Ectodermal cell (in vitro differentiated cells): ENCODE results near the gene MGLL.
"Not testable (repeated sequence)": the region's sequence is repeated elsewhere in the genome, so short reads cannot be mapped to it uniquely, and the experiment has no call there.

Source experiments
- H3K27ac ChIP-seq: 2 replicates; pipeline ENCODE4 v1.7.0; 2013; ENCODE audit warnings: mild to moderate bottlenecking, low read depth, low read length; ENCODE audit not compliant: insufficient read depth, poor library complexity, severe bottlenecking
- H3K27me3 ChIP-seq: 2 replicates; pipeline ENCODE4 v1.7.0; 2013; ENCODE audit warnings: mild to moderate bottlenecking, low read length; ENCODE audit not compliant: insufficient read depth, control insufficient read depth, poor library complexity, severe bottlenecking
- H3K36me3 ChIP-seq: one replicate; pipeline ENCODE4 v1.7.0; 2013; ENCODE audit warnings: low read length; ENCODE audit not compliant: control insufficient read depth, insufficient read depth
- H3K4me1 ChIP-seq: one replicate; pipeline ENCODE4 v1.7.0; 2013; ENCODE audit warnings: low read length; ENCODE audit not compliant: control insufficient read depth, insufficient read depth
- H3K4me3 ChIP-seq: 2 replicates; pipeline ENCODE4 v1.7.0; 2013; ENCODE audit warnings: low read depth, low read length, control low read depth; ENCODE audit not compliant: insufficient read depth
- H3K9me3 ChIP-seq: 2 replicates; pipeline ENCODE4 v1.7.0; 2013; ENCODE audit warnings: mild to moderate bottlenecking, low read length, moderate library complexity; ENCODE audit not compliant: control insufficient read depth
- WGBS, 2 experiments: methylation state at CpG; one replicate each; pipeline ENCODE4 v1.1.7; 2013; ENCODE audit warnings: missing lambda C conversion rate in 2 of 2; 5-methylcytosine and 5-hydroxymethylcytosine counted together

Gene MGLL

GRCh38 chr3:127661600-127661999 is 160.7 kb downstream of the MGLL start:
- no peaks in the 10 kb centered on the region for H3K36me3 ChIP-seq
- H3K27ac ChIP-seq, result no peak overlapping the region
- H3K9me3 ChIP-seq, result no peaks in the 10 kb centered on the region
- H3K27me3 ChIP-seq, result no peaks in the 10 kb centered on the region
- H3K4me3 ChIP-seq, result no peak overlapping the region
- 91 to 94% methylated on average over 5 of the region's 5 CpGs for WGBS, 2 experiments
- H3K4me1 ChIP-seq, result no peaks in the 10 kb centered on the region

DNA sequence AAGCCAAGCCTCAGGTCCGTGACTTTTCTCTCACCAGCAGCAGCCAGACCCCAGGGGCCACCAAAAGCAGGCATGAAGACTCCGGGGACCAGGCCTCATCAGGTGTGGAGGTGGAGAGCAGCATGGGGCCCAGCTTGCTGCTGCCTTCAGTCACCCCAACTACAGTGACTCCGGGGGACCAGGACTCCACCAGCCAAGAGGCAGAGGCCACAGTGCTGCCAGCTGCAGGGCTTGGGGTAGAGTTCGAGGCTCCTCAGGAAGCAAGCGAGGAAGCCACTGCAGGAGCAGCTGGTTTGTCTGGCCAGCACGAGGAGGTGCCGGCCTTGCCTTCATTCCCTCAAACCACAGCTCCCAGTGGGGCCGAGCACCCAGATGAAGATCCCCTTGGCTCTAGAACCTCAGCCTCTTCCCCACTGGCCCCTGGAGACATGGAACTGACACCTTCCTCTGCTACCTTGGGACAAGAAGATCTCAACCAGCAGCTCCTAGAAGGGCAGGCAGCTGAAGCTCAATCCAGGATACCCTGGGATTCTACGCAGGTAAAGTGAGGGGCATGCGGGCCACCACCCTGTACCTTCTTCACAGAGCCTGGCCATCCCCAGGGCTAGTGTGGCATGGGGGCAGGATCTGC is 161.6 kb downstream of the MGLL start:
- no peak overlapping the region for H3K27ac ChIP-seq
- H3K36me3 ChIP-seq, result no peaks in the 10 kb centered on the region
- no peaks in the 10 kb centered on the region for H3K4me1 ChIP-seq
- no peak overlapping the region for H3K4me3 ChIP-seq
- WGBS, 2 experiments, result 95% methylated on average over 10 of the region's 10 CpGs
- no peaks in the 10 kb centered on the region for H3K9me3 ChIP-seq
- no peaks in the 10 kb centered on the region for H3K27me3 ChIP-seq

DNA sequence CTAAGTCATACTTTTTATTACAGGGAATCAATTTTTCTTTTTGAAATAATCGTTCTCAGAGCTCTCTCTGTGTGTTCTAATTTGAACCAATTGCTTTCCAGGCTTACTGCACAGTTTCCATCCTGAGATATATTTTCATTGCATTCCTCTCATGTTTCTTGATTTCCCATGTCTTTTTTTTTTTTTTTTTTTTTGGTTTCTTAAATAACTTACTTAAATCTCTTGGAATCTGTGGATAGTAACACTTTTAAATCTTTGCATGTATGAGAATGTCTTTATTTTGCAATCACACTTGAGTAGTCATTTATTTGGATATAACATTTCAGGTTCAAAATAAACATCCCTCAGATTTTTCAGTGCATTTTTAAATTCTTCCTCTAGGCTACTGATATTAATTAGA is 164.1 kb downstream of the MGLL start:
- H3K36me3 ChIP-seq, result no peaks in the 10 kb centered on the region

GRCh38 chr3:127656906-127657305 is 165.4 kb downstream of the MGLL start:
- 94 to 95% methylated on average over 8 of the region's 8 CpGs for WGBS, 2 experiments

More for the DNA sequence above, 164.1 kb downstream of the MGLL start:
- Histone ChIP-seq H3K27me3 (no peaks in the 10 kb centered on the region), H3K27ac (no peak overlapping the region), H3K4me1 (no peaks in the 10 kb centered on the region), H3K4me3 (no peak overlapping the region), H3K9me3 (no peaks in the 10 kb centered on the region)
- 90 to 91% methylated on average over 1 of the region's 1 CpG for WGBS, 2 experiments

GRCh38 chr3:127655641-127656040 is 166.7 kb downstream of the MGLL start:
- Histone ChIP-seq H3K9me3 (no peaks in the 10 kb centered on the region), H3K36me3 (no peaks in the 10 kb centered on the region), H3K4me1 (no peaks in the 10 kb centered on the region), H3K27me3 (no peaks in the 10 kb centered on the region), H3K27ac (no peak overlapping the region), H3K4me3 (no peak overlapping the region)
- WGBS, 2 experiments, result 88 to 89% methylated on average over 3 of the region's 3 CpGs

More at GRCh38 chr3:127656906-127657305, 165.4 kb downstream of the MGLL start:
- H3K4me3 ChIP-seq, result no peak overlapping the region
- no peaks in the 10 kb centered on the region for H3K9me3 ChIP-seq
- H3K36me3 ChIP-seq, result no peaks in the 10 kb centered on the region
- no peaks in the 10 kb centered on the region for H3K4me1 ChIP-seq
- H3K27me3 ChIP-seq, result no peaks in the 10 kb centered on the region
- H3K27ac ChIP-seq, result no peak overlapping the region

GRCh38 chr3:127654993-127655392 is 167.3 kb downstream of the MGLL start:
- not testable (repeated sequence) for H3K4me1 ChIP-seq, H3K27ac ChIP-seq, H3K9me3 ChIP-seq, H3K4me3 ChIP-seq, H3K27me3 ChIP-seq, H3K36me3 ChIP-seq
- 93 to 95% methylated on average over 5 of the region's 6 CpGs for WGBS, 2 experiments

DNA sequence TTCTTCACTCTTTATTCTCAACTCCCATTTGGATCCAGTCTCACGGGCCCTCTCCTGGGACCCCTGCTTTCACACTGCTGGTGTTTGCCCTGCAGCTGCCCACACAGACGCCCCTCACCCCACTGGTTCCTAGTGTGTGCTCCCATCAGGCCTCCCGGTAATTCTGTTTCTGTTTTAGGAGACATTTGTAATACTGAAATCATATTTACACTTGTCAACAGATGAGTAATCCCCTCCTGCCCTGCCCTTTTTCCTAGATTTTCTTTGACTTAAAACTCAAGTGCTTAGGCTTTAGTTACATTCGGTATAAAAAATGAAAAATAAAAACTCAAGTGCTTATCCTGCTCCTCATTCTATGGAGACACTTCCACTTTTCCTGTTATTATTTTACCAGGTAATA is 167.9 kb downstream of the MGLL start:
- Histone ChIP-seq H3K9me3 (no peaks in the 10 kb centered on the region), H3K4me3 (no peak overlapping the region), H3K4me1 (no peaks in the 10 kb centered on the region), H3K27me3 (no peaks in the 10 kb centered on the region), H3K36me3 (no peaks in the 10 kb centered on the region), H3K27ac (no peak overlapping the region)
- WGBS, 2 experiments, result 90 to 94% methylated on average over 3 to 4 of the region's 4 CpGs

- Histone ChIP-seq H3K27me3 (no peaks in the 10 kb centered on the region), H3K36me3 (no peaks in the 10 kb centered on the region), H3K4me1 (peaks cover 5% of the 10 kb centered on the region), H3K4me3 (no peak overlapping the region), H3K27ac (no peak overlapping the region), H3K9me3 (no peaks in the 10 kb centered on the region)
- 73% methylated on average over 13 of the region's 13 CpGs for WGBS, 2 experiments
Measured at GRCh38 chr3:127652246-127652995, 169.9 kb downstream of the MGLL start.

GRCh38 chr3:127651516-127652172 is 170.7 kb downstream of the MGLL start:
- WGBS, 2 experiments, result 95 to 97% methylated on average over 8 of the region's 8 CpGs

GRCh38 chr3:127650236-127650635 is 172.1 kb downstream of the MGLL start:
- H3K36me3 ChIP-seq, result no peaks in the 10 kb centered on the region
- no peak overlapping the region for H3K27ac ChIP-seq
- 95 to 96% methylated on average over 4 of the region's 4 CpGs for WGBS, 2 experiments
- H3K4me1 ChIP-seq, result peaks cover 8% of the 10 kb centered on the region
- no peaks in the 10 kb centered on the region for H3K9me3 ChIP-seq
- no peak overlapping the region for H3K4me3 ChIP-seq
- H3K27me3 ChIP-seq, result no peaks in the 10 kb centered on the region

More at GRCh38 chr3:127651516-127652172, 170.7 kb downstream of the MGLL start:
- Histone ChIP-seq H3K4me3 (no peak overlapping the region), H3K27ac (no peak overlapping the region), H3K9me3 (no peaks in the 10 kb centered on the region), H3K4me1 (peaks cover 8% of the 10 kb centered on the region), H3K27me3 (no peaks in the 10 kb centered on the region), H3K36me3 (no peaks in the 10 kb centered on the region)
